ENCODE results near the gene CENPL.
"Not testable (repeated sequence)": the region's sequence is repeated elsewhere in the genome, so short reads cannot be mapped to it uniquely, and the experiment has no call there.

CENPL gene

GRCh38 chr1:173866413-173867115, 41.9 kb upstream of the CENPL start:
- peak overlapping the region; percentile 98 for H3K4me3 ChIP-seq (ENCODE audit: low read length)
- H3K27ac ChIP-seq (ENCODE audit: low read length): peak overlapping the region; percentile 25
- no peaks in the 10 kb centered on the region for H3K4me1 ChIP-seq (ENCODE audit: control insufficient read depth, insufficient read depth, low read length)
- no peak for DNase-seq (ENCODE audit: low read depth, low spot score)
- H3K9me3 ChIP-seq (ENCODE audit: control insufficient read depth, insufficient read depth, low read length): no peaks in the 10 kb centered on the region
- H3K27me3 ChIP-seq (ENCODE audit: control insufficient read depth, insufficient read depth, low read length): no peaks in the 10 kb centered on the region
- peaks cover 39% of the 10 kb centered on the region; the same call in 1 of the 2 replicates for H3K36me3 ChIP-seq (ENCODE audit: control insufficient read depth, insufficient read depth, low read length)
- WGBS (ENCODE audit: insufficient coverage, insufficient read length): no CpG with 5 or more reads among the region's 2 CpGs

- Histone ChIP-seq H3K4me3 (ENCODE audit: low read length) (peak overlapping the region; percentile 98; the same call in 1 of the 2 replicates), H3K9me3 (ENCODE audit: control insufficient read depth, insufficient read depth, low read length) (no peaks in the 10 kb centered on the region), H3K4me1 (ENCODE audit: control insufficient read depth, insufficient read depth, low read length) (no peaks in the 10 kb centered on the region), H3K27ac (ENCODE audit: low read length) (peak overlapping the region; percentile 25), H3K27me3 (ENCODE audit: control insufficient read depth, insufficient read depth, low read length) (no peaks in the 10 kb centered on the region), H3K36me3 (ENCODE audit: control insufficient read depth, insufficient read depth, low read length) (peaks cover 39% of the 10 kb centered on the region; the same call in 1 of the 2 replicates)
- WGBS (ENCODE audit: insufficient coverage, insufficient read length): no CpG with 5 or more reads among the region's 4 CpGs
- DNase-seq (ENCODE audit: low read depth, low spot score): no peak
Measured at GRCh38 chr1:173865468-173866164, 40.9 kb upstream of the CENPL start.

GRCh38 chr1:173864179-173864867, 39.6 kb upstream of the CENPL start:
- no peak for DNase-seq (ENCODE audit: low read depth, low spot score)
- Histone ChIP-seq H3K4me1 (ENCODE audit: control insufficient read depth, insufficient read depth, low read length) (no peaks in the 10 kb centered on the region), H3K36me3 (ENCODE audit: control insufficient read depth, insufficient read depth, low read length) (peaks cover 39% of the 10 kb centered on the region; the same call in 1 of the 2 replicates), H3K27me3 (ENCODE audit: control insufficient read depth, insufficient read depth, low read length) (no peaks in the 10 kb centered on the region), H3K9me3 (ENCODE audit: control insufficient read depth, insufficient read depth, low read length) (no peaks in the 10 kb centered on the region), H3K4me3 (ENCODE audit: low read length) (no peak overlapping the region), H3K27ac (ENCODE audit: low read length) (no peak overlapping the region)
- whole genome bisulfite sequencing (ENCODE audit: insufficient coverage, insufficient read length): no CpG with 5 or more reads among the region's 5 CpGs

GRCh38 chr1:173863224-173864161, 38.8 kb upstream of the CENPL start:
- peaks cover 39% of the 10 kb centered on the region; the same call in 1 of the 2 replicates for H3K36me3 ChIP-seq (ENCODE audit: control insufficient read depth, insufficient read depth, low read length)
- no peak overlapping the region for H3K27ac ChIP-seq (ENCODE audit: low read length)
- DNase-seq (ENCODE audit: low read depth, low spot score): no peak
- no peak overlapping the region for H3K4me3 ChIP-seq (ENCODE audit: low read length)
- no peaks in the 10 kb centered on the region for H3K27me3 ChIP-seq (ENCODE audit: control insufficient read depth, insufficient read depth, low read length)
- no peaks in the 10 kb centered on the region for H3K9me3 ChIP-seq (ENCODE audit: control insufficient read depth, insufficient read depth, low read length)
- no peaks in the 10 kb centered on the region for H3K4me1 ChIP-seq (ENCODE audit: control insufficient read depth, insufficient read depth, low read length)

GRCh38 chr1:173862769-173863223, 38.1 kb upstream of the CENPL start:
- WGBS (ENCODE audit: insufficient coverage, insufficient read length): no CpG with 5 or more reads among the region's 8 CpGs
- DNase-seq (ENCODE audit: low read depth, low spot score): no peak

GRCh38 chr1:173862146-173862768, 37.6 kb upstream of the CENPL start:
- not testable (repeated sequence) for DNase-seq (ENCODE audit: low read depth, low spot score)
- no CpG with 5 or more reads among the region's 13 CpGs for WGBS (ENCODE audit: insufficient coverage, insufficient read length)

More at GRCh38 chr1:173862769-173863223, 38.1 kb upstream of the CENPL start:
- Histone ChIP-seq H3K36me3 (ENCODE audit: control insufficient read depth, insufficient read depth, low read length) (peaks cover 39% of the 10 kb centered on the region; the same call in 1 of the 2 replicates), H3K4me3 (ENCODE audit: low read length) (no peak overlapping the region), H3K27me3 (ENCODE audit: control insufficient read depth, insufficient read depth, low read length) (no peaks in the 10 kb centered on the region), H3K27ac (ENCODE audit: low read length) (no peak overlapping the region), H3K9me3 (ENCODE audit: control insufficient read depth, insufficient read depth, low read length) (no peaks in the 10 kb centered on the region), H3K4me1 (ENCODE audit: control insufficient read depth, insufficient read depth, low read length) (no peaks in the 10 kb centered on the region)

DNA sequence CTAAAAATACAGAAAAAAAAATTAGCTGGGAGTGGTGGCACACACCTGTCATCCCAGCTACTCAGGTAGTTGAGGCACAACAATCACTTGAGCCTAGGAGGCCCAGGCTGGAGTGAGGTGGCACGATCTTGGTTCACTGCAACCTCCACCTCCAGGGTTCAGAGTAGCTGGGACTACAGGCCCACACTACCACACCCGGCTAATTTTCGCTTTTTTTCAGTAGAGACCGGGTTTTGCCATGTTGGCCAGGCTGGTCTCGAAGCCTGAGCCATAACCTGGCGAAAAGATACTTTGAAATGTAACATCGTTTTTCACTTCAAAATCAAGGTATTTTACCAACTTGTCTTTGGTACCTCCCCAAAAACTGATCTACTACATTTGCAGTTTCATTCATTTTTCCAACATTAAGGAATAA, 37.1 kb upstream of the CENPL start:
- Histone ChIP-seq H3K9me3 (ENCODE audit: control insufficient read depth, insufficient read depth, low read length) (no peaks in the 10 kb centered on the region), H3K4me1 (ENCODE audit: control insufficient read depth, insufficient read depth, low read length) (no peaks in the 10 kb centered on the region), H3K27me3 (ENCODE audit: control insufficient read depth, insufficient read depth, low read length) (no peaks in the 10 kb centered on the region), H3K27ac (ENCODE audit: low read length) (no peak overlapping the region), H3K4me3 (ENCODE audit: low read length) (no peak overlapping the region), H3K36me3 (ENCODE audit: control insufficient read depth, insufficient read depth, low read length) (peaks cover 37% of the 10 kb centered on the region; the same call in 1 of the 2 replicates)
- no CpG with 5 or more reads among the region's 7 CpGs for WGBS (ENCODE audit: insufficient coverage, insufficient read length)
- DNase-seq (ENCODE audit: low read depth, low spot score): no peak

More at GRCh38 chr1:173862146-173862768, 37.6 kb upstream of the CENPL start:
- not testable (repeated sequence) for H3K27ac ChIP-seq (ENCODE audit: low read length); H3K4me1 ChIP-seq (ENCODE audit: control insufficient read depth, insufficient read depth, low read length); H3K9me3 ChIP-seq (ENCODE audit: control insufficient read depth, insufficient read depth, low read length); H3K27me3 ChIP-seq (ENCODE audit: control insufficient read depth, insufficient read depth, low read length); H3K4me3 ChIP-seq (ENCODE audit: low read length)
- H3K36me3 ChIP-seq (ENCODE audit: control insufficient read depth, insufficient read depth, low read length): peaks cover 42% of the 10 kb centered on the region; the same call in 1 of the 2 replicates

DNA sequence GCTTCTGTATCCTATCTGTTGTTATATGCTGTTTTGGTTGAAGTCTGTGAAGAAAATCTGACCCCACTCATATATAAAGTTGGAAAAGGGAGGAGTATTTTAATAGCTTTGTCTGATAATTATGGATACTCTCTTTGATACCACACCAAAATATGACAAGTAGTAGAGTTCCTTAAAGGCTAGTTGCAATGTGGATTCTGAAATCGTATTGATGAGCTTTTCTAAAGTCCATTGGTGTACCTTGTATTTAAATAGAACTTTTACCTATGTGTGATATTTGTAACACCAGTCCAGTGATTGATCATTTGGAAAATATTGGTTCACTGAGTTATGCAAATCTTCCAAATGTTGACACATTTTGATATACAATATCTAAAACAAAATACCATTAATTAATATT, 35.4 kb upstream of the CENPL start:
- no peaks in the 10 kb centered on the region for H3K9me3 ChIP-seq (ENCODE audit: control insufficient read depth, insufficient read depth, low read length)
- DNase-seq (ENCODE audit: low read depth, low spot score): no peak
- H3K27me3 ChIP-seq (ENCODE audit: control insufficient read depth, insufficient read depth, low read length): no peaks in the 10 kb centered on the region
- H3K4me3 ChIP-seq (ENCODE audit: low read length): no peak overlapping the region
- peaks cover 22% of the 10 kb centered on the region; the same call in 1 of the 2 replicates for H3K36me3 ChIP-seq (ENCODE audit: control insufficient read depth, insufficient read depth, low read length)
- no peak overlapping the region for H3K27ac ChIP-seq (ENCODE audit: low read length)
- WGBS (ENCODE audit: insufficient coverage, insufficient read length): no CpG with 5 or more reads among the region's 1 CpG
- no peaks in the 10 kb centered on the region for H3K4me1 ChIP-seq (ENCODE audit: control insufficient read depth, insufficient read depth, low read length)

DNA sequence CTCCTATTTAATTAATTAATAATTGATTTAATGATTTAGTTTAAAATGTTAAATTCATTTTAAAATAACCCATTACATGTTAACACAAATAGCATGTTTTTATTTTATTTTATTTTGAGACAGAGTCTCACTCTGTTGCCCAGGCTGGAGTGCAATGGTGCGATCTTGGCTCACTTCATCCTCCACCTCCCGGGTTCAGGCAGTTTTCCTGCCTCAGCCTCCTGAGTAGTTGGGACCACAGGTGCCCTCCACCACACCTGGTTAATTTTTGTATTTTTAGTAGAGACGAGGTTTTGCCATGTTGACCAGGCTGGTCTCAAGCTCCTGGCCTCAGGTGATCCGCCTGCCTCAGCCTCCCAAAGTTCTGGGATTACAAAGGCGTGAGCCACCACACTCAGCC, 34.9 kb upstream of the CENPL start:
- H3K9me3 ChIP-seq (ENCODE audit: control insufficient read depth, insufficient read depth, low read length); H3K27me3 ChIP-seq (ENCODE audit: control insufficient read depth, insufficient read depth, low read length); H3K4me1 ChIP-seq (ENCODE audit: control insufficient read depth, insufficient read depth, low read length); H3K27ac ChIP-seq (ENCODE audit: low read length); H3K4me3 ChIP-seq (ENCODE audit: low read length); DNase-seq (ENCODE audit: low read depth, low spot score): not testable (repeated sequence)
- H3K36me3 ChIP-seq (ENCODE audit: control insufficient read depth, insufficient read depth, low read length): peaks cover 17% of the 10 kb centered on the region; the same call in 1 of the 2 replicates
- no CpG with 5 or more reads among the region's 5 CpGs for WGBS (ENCODE audit: insufficient coverage, insufficient read length)

Data from iPS DF 6.9 (cell line).